D721Med (cell line): Measurements from ENCODE around the gene MAPK12.

Source experiments
- DNase-seq: peaks from one replicate; pipeline ENCODE4 v3.0.0; 2011; ENCODE audit warnings: low spot score; ENCODE audit not compliant: insufficient read length
- FAIRE-seq: peaks from 2 replicates; lab custom pipeline; 2011; peaks lifted over from hg19 to GRCh38; lab: Jason Lieb, UNC
- CTCF ChIP-seq: IDR thresholded peaks from 2 replicates; pipeline ENCODE4 v1.5.1; 2012; ENCODE audit warnings: mild to moderate bottlenecking, control low read depth; ENCODE audit not compliant: insufficient read depth; ENCODE audit errors: missing control alignments

The MAPK12 gene

GRCh38 chr22:50225200-50225969, 36.1 kb downstream of the MAPK12 start:
- FAIRE-seq (no peak), DNase-seq (no peak)
- no peak for TF ChIP-seq CTCF

GRCh38 chr22:50224071-50224470, 37.4 kb downstream of the MAPK12 start:
- FAIRE-seq (no peak), DNase-seq (no peak)
- TF ChIP-seq CTCF, result no peak

GRCh38 chr22:50222508-50222907, 39.0 kb downstream of the MAPK12 start:
- DNase-seq, result no peak
- TF ChIP-seq CTCF, result no peak
- no peak for FAIRE-seq

- no peak for TF ChIP-seq CTCF
- FAIRE-seq, result no peak
- DNase-seq, result no peak
Measured at GRCh38 chr22:50221410-50222300, 39.8 kb downstream of the MAPK12 start.

- DNase-seq (no peak), FAIRE-seq (no peak)
- no peak for TF ChIP-seq CTCF
Measured at GRCh38 chr22:50220603-50221409, 40.7 kb downstream of the MAPK12 start.

- no peak for TF ChIP-seq CTCF
- DNase-seq (no peak), FAIRE-seq (no peak)
Measured at GRCh38 chr22:50219800-50220602, 41.5 kb downstream of the MAPK12 start.
